ACC112 (cell line): ENCODE data around the gene IL11RA.

ENCODE experiments used
- H2AFZ ChIP-seq: fragments of 200-600 bp; sonication (generic); one replicate; pipeline ENCODE4 v1.6.0; 2017; ENCODE audit warnings: antibody characterized with exemption, low read length; ENCODE audit not compliant: unreplicated experiment
- H3K27ac ChIP-seq: fragments of 200-600 bp; sonication (generic); 2 replicates; pipeline ENCODE4 v1.5.1; 2014; ENCODE audit warnings: low read depth, mild to moderate bottlenecking, antibody characterized with exemption, low read length, moderate library complexity
- H3K27me3 ChIP-seq: fragments of 200-600 bp; sonication (generic); 2 replicates; pipeline ENCODE4 v1.6.1; 2014; ENCODE audit warnings: mild to moderate bottlenecking, antibody characterized with exemption, low read length, moderate library complexity, mixed read lengths; ENCODE audit not compliant: insufficient read depth
- H3K36me3 ChIP-seq: fragments of 200-600 bp; sonication (generic); 2 replicates; pipeline ENCODE4 v1.6.1; 2016; ENCODE audit warnings: mild to moderate bottlenecking, antibody characterized with exemption, low read length, moderate library complexity, mixed read lengths; ENCODE audit not compliant: insufficient read depth
- H3K4me1 ChIP-seq: fragments of 200-600 bp; sonication (generic); one replicate; pipeline ENCODE4 v1.6.1; 2016; ENCODE audit warnings: low read length, mixed read lengths; ENCODE audit not compliant: insufficient read depth, unreplicated experiment, control insufficient read depth
- H3K4me3 ChIP-seq: fragments of 200-600 bp; sonication (generic); 2 replicates; pipeline ENCODE4 v1.5.1; 2014; ENCODE audit warnings: mild to moderate bottlenecking, low read depth, low read length
- H3K79me2 ChIP-seq: fragments of 200-600 bp; sonication (generic); one replicate; pipeline ENCODE4 v1.6.0; 2016; ENCODE audit warnings: low read length; ENCODE audit not compliant: control insufficient read depth, unreplicated experiment, insufficient read depth

IL11RA gene

GRCh38 chr9:34671307-34671706 is 19.3 kb downstream of the IL11RA start:
- H3K36me3 ChIP-seq: peaks cover 20% of the 10 kb centered on the region
- H3K79me2 ChIP-seq: peaks cover 18% of the 10 kb centered on the region
- H3K4me3 ChIP-seq: no peak overlapping the region
- no peaks in the 10 kb centered on the region for H3K27me3 ChIP-seq
- peaks cover 6% of the 10 kb centered on the region for H3K4me1 ChIP-seq
- H2AFZ ChIP-seq: no peak overlapping the region
- H3K27ac ChIP-seq: no peak overlapping the region

- H3K36me3 ChIP-seq: peaks cover 3% of the 10 kb centered on the region; the same call in 1 of the 2 replicates
- no peaks in the 10 kb centered on the region for H3K4me1 ChIP-seq
- H2AFZ ChIP-seq: no peak overlapping the region
- no peaks in the 10 kb centered on the region for H3K79me2 ChIP-seq
- no peaks in the 10 kb centered on the region for H3K27me3 ChIP-seq
- H3K27ac ChIP-seq: no peak overlapping the region
- H3K4me3 ChIP-seq: no peak overlapping the region
Measured at GRCh38 chr9:34674440-34674839, 22.5 kb downstream of the IL11RA start.

- H3K27me3 ChIP-seq: no peaks in the 10 kb centered on the region
- no peaks in the 10 kb centered on the region for H3K36me3 ChIP-seq
- no peaks in the 10 kb centered on the region for H3K79me2 ChIP-seq
- no peak overlapping the region for H3K4me3 ChIP-seq
- no peaks in the 10 kb centered on the region for H3K4me1 ChIP-seq
- no peak overlapping the region for H3K27ac ChIP-seq
- no peak overlapping the region for H2AFZ ChIP-seq
Measured at GRCh38 chr9:34675048-34675714, 23.2 kb downstream of the IL11RA start.

- H2AFZ ChIP-seq: no peak overlapping the region
- H3K79me2 ChIP-seq: no peaks in the 10 kb centered on the region
- no peaks in the 10 kb centered on the region for H3K4me1 ChIP-seq
- H3K27ac ChIP-seq: no peak overlapping the region
- no peak overlapping the region for H3K4me3 ChIP-seq
- no peaks in the 10 kb centered on the region for H3K27me3 ChIP-seq
- peaks cover 2% of the 10 kb centered on the region; the same call in 1 of the 2 replicates for H3K36me3 ChIP-seq
Measured at GRCh38 chr9:34675869-34676268, 23.9 kb downstream of the IL11RA start.

- H3K79me2 ChIP-seq: no peaks in the 10 kb centered on the region
- no peak overlapping the region for H2AFZ ChIP-seq
- H3K36me3 ChIP-seq: peaks cover 6% of the 10 kb centered on the region; the same call in 1 of the 2 replicates
- no peak overlapping the region for H3K27ac ChIP-seq
- H3K4me3 ChIP-seq: no peak overlapping the region
- H3K27me3 ChIP-seq: no peaks in the 10 kb centered on the region
- peaks cover 9% of the 10 kb centered on the region for H3K4me1 ChIP-seq
Measured at GRCh38 chr9:34684145-34684544, 32.2 kb downstream of the IL11RA start.

- Histone ChIP-seq H3K4me3 (no peak overlapping the region), H3K36me3 (peaks cover 6% of the 10 kb centered on the region; the same call in 1 of the 2 replicates), H3K4me1 (peaks cover 9% of the 10 kb centered on the region), H3K27ac (no peak overlapping the region), H2AFZ (no peak overlapping the region), H3K27me3 (no peaks in the 10 kb centered on the region), H3K79me2 (no peaks in the 10 kb centered on the region)
Measured at GRCh38 chr9:34684816-34685215, 32.8 kb downstream of the IL11RA start.

- Histone ChIP-seq H3K4me3 (no peak overlapping the region), H3K4me1 (peaks cover 9% of the 10 kb centered on the region), H3K36me3 (peaks cover 6% of the 10 kb centered on the region; the same call in 1 of the 2 replicates), H2AFZ (no peak overlapping the region), H3K27me3 (no peaks in the 10 kb centered on the region), H3K27ac (no peak overlapping the region), H3K79me2 (no peaks in the 10 kb centered on the region)
Measured at GRCh38 chr9:34685591-34685990, 33.6 kb downstream of the IL11RA start.

GRCh38 chr9:34686231-34686630 is 34.2 kb downstream of the IL11RA start:
- H3K36me3 ChIP-seq: no peaks in the 10 kb centered on the region
- peaks cover 9% of the 10 kb centered on the region for H3K4me1 ChIP-seq
- no peak overlapping the region for H3K4me3 ChIP-seq
- no peaks in the 10 kb centered on the region for H3K27me3 ChIP-seq
- no peaks in the 10 kb centered on the region for H3K79me2 ChIP-seq
- no peak overlapping the region for H2AFZ ChIP-seq
- no peak overlapping the region for H3K27ac ChIP-seq

- Histone ChIP-seq H3K36me3 (no peaks in the 10 kb centered on the region), H2AFZ (no peak overlapping the region), H3K4me3 (no peak overlapping the region)
Measured at GRCh38 chr9:34686732-34687131, 34.7 kb downstream of the IL11RA start.

GRCh38 chr9:34687276-34688030 is 35.5 kb downstream of the IL11RA start:
- Histone ChIP-seq H3K27me3 (no peaks in the 10 kb centered on the region), H3K27ac (no peak overlapping the region), H3K4me3 (no peak overlapping the region), H2AFZ (no peak overlapping the region), H3K79me2 (no peaks in the 10 kb centered on the region), H3K36me3 (no peaks in the 10 kb centered on the region), H3K4me1 (peaks cover 9% of the 10 kb centered on the region)

More at GRCh38 chr9:34686732-34687131, 34.7 kb downstream of the IL11RA start:
- no peaks in the 10 kb centered on the region for H3K79me2 ChIP-seq
- H3K27me3 ChIP-seq: no peaks in the 10 kb centered on the region
- H3K4me1 ChIP-seq: peaks cover 9% of the 10 kb centered on the region
- H3K27ac ChIP-seq: no peak overlapping the region
